Heart left ventricle (tissue), 13 donors: ENCODE results near the gene IRF2.

Source experiments
- POLR2A ChIP-seq, 2 donors: fragments of 450-650 bp; IDR thresholded peaks; one replicate each; pipeline ENCODE4 v1.6.1; 2017; ENCODE audit warnings: antibody characterized with exemption in 2 of 2, mild to moderate bottlenecking in 2 of 2, moderate library complexity in 2 of 2
- TF ChIP-seq, protein P1 (sequence below), 12 donors: fragments of 200-600 bp; sonication (generic) in 4 of 12; IDR thresholded peaks; one replicate each; pipeline versions ENCODE4 v1.5.0 to v1.8.0; 2018 to 2022; ENCODE audit warnings: antibody characterized with exemption in 12 of 12, mild to moderate bottlenecking in 5 of 12
- donor health status: ischemic (EF 13 %, LVEDD 7.1; RV severe dilation, severe dysfunction).
- donor health status: DM: no; HTN: yes; CAD: no.
- donor health status: DM: no; HTN: no; CAD: no.
- donor health status: ischemic (EF 25% LVEDD 6.9; RV normal size, moderate dysfunction).
- donor health status: ischemic (EF 25% LVEDD 5.7; RV mildly dilated, moderate dysfunction).
- donor health status: ischemic (EF 35%, LVEDD 5.7; RV mildly dilated, moderate dysfunction).
- donor health status: nonischemic (EF 11% LVEDD 7.7; RV severe dilation, severe dysfunction).
- donor health status: DM: yes; HTN: yes; CAD: no.
- donor health status: PGD.
- donor health status: ischemic (EF 29% LVEDD 5.4; RV normal size, mild dysfunction).
- donor health status: nonischemic (EF 23%, LVEDD 6.1; RV moderate dilation, normal function).

DNA sequence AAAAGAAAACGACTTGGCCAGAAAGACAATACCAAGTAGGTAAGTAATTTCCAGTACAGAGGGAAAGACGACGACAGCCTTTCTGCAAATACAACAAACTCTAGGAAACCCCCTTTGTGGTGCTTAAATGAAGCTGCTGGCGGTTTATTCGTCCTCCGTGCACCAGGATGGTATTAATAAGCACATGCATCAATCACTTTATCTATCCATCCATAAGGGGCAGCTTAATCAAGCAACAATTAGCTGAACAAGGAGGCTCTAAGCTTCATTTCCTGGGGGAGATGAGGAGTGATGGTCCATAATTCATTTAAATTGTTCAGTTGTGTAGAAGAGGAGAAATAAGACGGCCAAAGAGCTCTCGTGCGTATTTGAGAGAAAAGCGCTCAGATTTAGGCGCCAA is 26.2 kb downstream of the IRF2 start:
- TF ChIP-seq POLR2A (IDR thresholded peaks at IDR 0.05), result no peak
- TF ChIP-seq, protein P1, sequence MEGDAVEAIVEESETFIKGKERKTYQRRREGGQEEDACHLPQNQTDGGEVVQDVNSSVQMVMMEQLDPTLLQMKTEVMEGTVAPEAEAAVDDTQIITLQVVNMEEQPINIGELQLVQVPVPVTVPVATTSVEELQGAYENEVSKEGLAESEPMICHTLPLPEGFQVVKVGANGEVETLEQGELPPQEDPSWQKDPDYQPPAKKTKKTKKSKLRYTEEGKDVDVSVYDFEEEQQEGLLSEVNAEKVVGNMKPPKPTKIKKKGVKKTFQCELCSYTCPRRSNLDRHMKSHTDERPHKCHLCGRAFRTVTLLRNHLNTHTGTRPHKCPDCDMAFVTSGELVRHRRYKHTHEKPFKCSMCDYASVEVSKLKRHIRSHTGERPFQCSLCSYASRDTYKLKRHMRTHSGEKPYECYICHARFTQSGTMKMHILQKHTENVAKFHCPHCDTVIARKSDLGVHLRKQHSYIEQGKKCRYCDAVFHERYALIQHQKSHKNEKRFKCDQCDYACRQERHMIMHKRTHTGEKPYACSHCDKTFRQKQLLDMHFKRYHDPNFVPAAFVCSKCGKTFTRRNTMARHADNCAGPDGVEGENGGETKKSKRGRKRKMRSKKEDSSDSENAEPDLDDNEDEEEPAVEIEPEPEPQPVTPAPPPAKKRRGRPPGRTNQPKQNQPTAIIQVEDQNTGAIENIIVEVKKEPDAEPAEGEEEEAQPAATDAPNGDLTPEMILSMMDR (IDR thresholded peaks at IDR 0.05), result no peak
